ENCODE results near the gene CTAG1B.
"Not testable (repeated sequence)": the region's sequence is repeated elsewhere in the genome, so short reads cannot be mapped to it uniquely, and the experiment has no call there.

DNA sequence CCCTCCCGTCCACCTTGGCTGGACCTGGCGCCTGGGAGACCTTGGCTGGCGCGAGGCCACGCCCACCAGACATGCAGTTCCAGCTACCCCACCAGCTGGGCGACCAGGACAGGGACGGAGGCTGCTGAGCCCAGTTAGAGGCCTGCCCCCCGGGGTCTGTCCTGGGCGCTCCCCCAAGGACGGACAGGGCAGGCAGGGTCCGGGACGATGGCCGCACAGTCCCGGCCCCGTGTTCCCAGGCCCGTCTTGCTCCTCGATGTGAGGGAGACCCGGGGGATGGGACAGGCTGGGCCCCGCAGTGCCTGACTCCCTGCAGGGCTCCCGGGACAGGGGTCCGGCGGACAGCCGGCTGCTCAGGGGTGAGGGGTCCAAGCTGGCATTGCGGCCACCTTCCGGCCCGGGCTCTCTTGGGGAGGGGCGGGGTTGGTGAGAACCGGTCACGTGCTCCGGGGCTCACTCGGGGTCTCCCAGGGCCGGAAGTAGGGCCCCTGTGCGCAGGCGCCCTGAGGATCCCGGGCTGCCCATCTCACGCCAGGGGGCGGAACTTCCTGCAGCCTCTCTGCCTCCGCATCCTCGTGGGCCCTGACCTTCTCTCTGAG lies 34.4 kb downstream of the CTAG1B start, which contains the start of gene CTAG1A:
- TF ChIP-seq, protein P1, sequence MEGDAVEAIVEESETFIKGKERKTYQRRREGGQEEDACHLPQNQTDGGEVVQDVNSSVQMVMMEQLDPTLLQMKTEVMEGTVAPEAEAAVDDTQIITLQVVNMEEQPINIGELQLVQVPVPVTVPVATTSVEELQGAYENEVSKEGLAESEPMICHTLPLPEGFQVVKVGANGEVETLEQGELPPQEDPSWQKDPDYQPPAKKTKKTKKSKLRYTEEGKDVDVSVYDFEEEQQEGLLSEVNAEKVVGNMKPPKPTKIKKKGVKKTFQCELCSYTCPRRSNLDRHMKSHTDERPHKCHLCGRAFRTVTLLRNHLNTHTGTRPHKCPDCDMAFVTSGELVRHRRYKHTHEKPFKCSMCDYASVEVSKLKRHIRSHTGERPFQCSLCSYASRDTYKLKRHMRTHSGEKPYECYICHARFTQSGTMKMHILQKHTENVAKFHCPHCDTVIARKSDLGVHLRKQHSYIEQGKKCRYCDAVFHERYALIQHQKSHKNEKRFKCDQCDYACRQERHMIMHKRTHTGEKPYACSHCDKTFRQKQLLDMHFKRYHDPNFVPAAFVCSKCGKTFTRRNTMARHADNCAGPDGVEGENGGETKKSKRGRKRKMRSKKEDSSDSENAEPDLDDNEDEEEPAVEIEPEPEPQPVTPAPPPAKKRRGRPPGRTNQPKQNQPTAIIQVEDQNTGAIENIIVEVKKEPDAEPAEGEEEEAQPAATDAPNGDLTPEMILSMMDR (conservative IDR thresholded peaks at IDR 0.05; ENCODE audit: low read length) = not testable (repeated sequence)
- not testable (repeated sequence) for TF ChIP-seq EZH2phosphoT487 (IDR thresholded peaks at IDR 0.05; ENCODE audit: borderline replicate concordance, low read depth, low read length)
